Measurements from ENCODE around the gene SLC7A6. TPM values are rescaled to one million over a fixed set of nuclear protein-coding genes. Genes with fewer than 3 reads are reported as not detected.

The SLC7A6 gene
- total RNA-seq, 2 experiments from 2014 or later: 53.1 to 79.5 TPM

GRCh38 chr16:68237243-68238028 is 26.9 kb upstream of the SLC7A6 start:
- CTCF ChIA-PET (ENCODE audit: unreplicated experiment): interaction anchor here (0.6 kb wide), 1 partner anchor 24 kb away, joined by 3 read pairs; no protein-coding TSS in a partner anchor
- no peaks in the 10 kb centered on the region for H3K9me2 ChIP-seq (ENCODE audit: insufficient read depth, low read length)
- no peaks in the 10 kb centered on the region for H4K20me1 ChIP-seq (ENCODE audit: insufficient read depth, low read length)
- peak overlapping the region; percentile 65 for H3K4me3 ChIP-seq (ENCODE audit: low read depth, low read length, poor library complexity, severe bottlenecking)
- no TSS peak for BruUV-seq (replicated peaks)
- H3K36me3 ChIP-seq (ENCODE audit: insufficient read depth, low read length): no peaks in the 10 kb centered on the region
- peak overlapping the region; percentile 60; the same call in 1 of the 2 replicates for H2AFZ ChIP-seq (ENCODE audit: low read length)
- no peak overlapping the region for H3K27ac ChIP-seq (ENCODE audit: low read depth, low read length, poor library complexity, severe bottlenecking)
- no peaks in the 10 kb centered on the region for H3K79me2 ChIP-seq (ENCODE audit: insufficient read depth, low read depth, low read length)
- TF ChIP-seq EZH2phosphoT487 (IDR thresholded peaks at IDR 0.05; ENCODE audit: borderline replicate concordance, low read depth, low read length): no peak
- TF ChIP-seq CTCF (conservative IDR thresholded peaks at IDR 0.05; ENCODE audit: low read length): no peak
- DNase-seq (ENCODE audit: low spot score): peak; percentile 87
- H3K9me3 ChIP-seq (ENCODE audit: low read length): no peaks in the 10 kb centered on the region
- intact Hi-C loops (cut with micrococcal nuclease; ENCODE audit: unreplicated experiment): no loop called here
- peaks cover 36% of the 10 kb centered on the region for H3K4me1 ChIP-seq (ENCODE audit: insufficient read depth, low read length, poor library complexity, severe bottlenecking)
- H3K4me2 ChIP-seq (ENCODE audit: low read length): peak overlapping the region; percentile 77
- POLR2A ChIA-PET: interaction anchor here (0.5 to 0.9 kb wide), 6 partner anchors 11 to 1588 kb away, joined by 3 to 6 read pairs (median 4); no protein-coding TSS in a partner anchor

- peak overlapping the region; percentile 60; the same call in 1 of the 2 replicates for H2AFZ ChIP-seq (ENCODE audit: low read length)
- H3K9me3 ChIP-seq (ENCODE audit: low read length): no peaks in the 10 kb centered on the region
- no peaks in the 10 kb centered on the region for H3K9me2 ChIP-seq (ENCODE audit: insufficient read depth, low read length)
- no peaks in the 10 kb centered on the region for H4K20me1 ChIP-seq (ENCODE audit: insufficient read depth, low read length)
- no peaks in the 10 kb centered on the region for H3K36me3 ChIP-seq (ENCODE audit: insufficient read depth, low read length)
- H3K4me1 ChIP-seq (ENCODE audit: insufficient read depth, low read length, poor library complexity, severe bottlenecking): peaks cover 36% of the 10 kb centered on the region
- DNase-seq (ENCODE audit: low spot score): no peak
- TF ChIP-seq CTCF (conservative IDR thresholded peaks at IDR 0.05; ENCODE audit: low read length) (no peak), EZH2phosphoT487 (IDR thresholded peaks at IDR 0.05; ENCODE audit: borderline replicate concordance, low read depth, low read length) (no peak)
- peak overlapping the region; percentile 77 for H3K4me2 ChIP-seq (ENCODE audit: low read length)
- no peaks in the 10 kb centered on the region for H3K79me2 ChIP-seq (ENCODE audit: insufficient read depth, low read depth, low read length)
- ChIA-PET POLR2A (interaction anchor here (0.5 to 0.6 kb wide), 2 partner anchors 165 to 1587 kb away, joined by 3 to 5 read pairs; no protein-coding TSS in a partner anchor), CTCF (ENCODE audit: unreplicated experiment) (no interaction called here)
- no peak overlapping the region for H3K27ac ChIP-seq (ENCODE audit: low read depth, low read length, poor library complexity, severe bottlenecking)
- intact Hi-C loops (cut with micrococcal nuclease; ENCODE audit: unreplicated experiment): no loop called here
- no TSS peak for BruUV-seq (replicated peaks)
- peak overlapping the region; percentile 65 for H3K4me3 ChIP-seq (ENCODE audit: low read depth, low read length, poor library complexity, severe bottlenecking)
Observed at GRCh38 chr16:68238029-68238345, 26.3 kb upstream of the SLC7A6 start.

GRCh38 chr16:68242085-68242484 is 22.2 kb upstream of the SLC7A6 start:
- H3K4me3 ChIP-seq (ENCODE audit: low read depth, low read length, poor library complexity, severe bottlenecking): no peak overlapping the region
- H2AFZ ChIP-seq (ENCODE audit: low read length): no peak overlapping the region
- H3K9me3 ChIP-seq (ENCODE audit: low read length): no peaks in the 10 kb centered on the region
- H3K79me2 ChIP-seq (ENCODE audit: insufficient read depth, low read depth, low read length): peaks cover 13% of the 10 kb centered on the region; the same call in 1 of the 2 replicates
- intact Hi-C loops (cut with micrococcal nuclease; ENCODE audit: unreplicated experiment): no loop called here
- H3K9me2 ChIP-seq (ENCODE audit: insufficient read depth, low read length): no peaks in the 10 kb centered on the region
- ChIA-PET CTCF (ENCODE audit: unreplicated experiment) (no interaction called here), POLR2A (interaction anchor here (0.7 to 1.4 kb wide), 4 partner anchors 13 to 1722 kb away, joined by 3 to 6 read pairs (median 4); no protein-coding TSS in a partner anchor)
- no peaks in the 10 kb centered on the region for H3K36me3 ChIP-seq (ENCODE audit: insufficient read depth, low read length)
- no peak for DNase-seq (ENCODE audit: low spot score)
- H3K4me1 ChIP-seq (ENCODE audit: insufficient read depth, low read length, poor library complexity, severe bottlenecking): peaks cover 38% of the 10 kb centered on the region
- H3K4me2 ChIP-seq (ENCODE audit: low read length): no peak overlapping the region
- no peaks in the 10 kb centered on the region for H4K20me1 ChIP-seq (ENCODE audit: insufficient read depth, low read length)
- no TSS peak for BruUV-seq (replicated peaks)
- H3K27ac ChIP-seq (ENCODE audit: low read depth, low read length, poor library complexity, severe bottlenecking): no peak overlapping the region
- no peak for TF ChIP-seq EZH2phosphoT487 (IDR thresholded peaks at IDR 0.05; ENCODE audit: borderline replicate concordance, low read depth, low read length)
- TF ChIP-seq CTCF (conservative IDR thresholded peaks at IDR 0.05; ENCODE audit: low read length): no peak

All from OCI-LY7 (cell line).